IMR-90 (cell line): ENCODE measurements around the gene CECR2. TPM values are rescaled to one million over a fixed set of nuclear protein-coding genes. Genes with fewer than 3 reads are reported as not detected.

Experiments used
- ATAC-seq: fragments of 200-7000 bp; cut with Tn5 transposase; 2 replicates; pipeline ENCODE4 v1.9.1; 2020; ENCODE audit warnings: low read depth, mild to moderate bottlenecking, moderate library complexity
- BruUV-seq: library from RNA; stranded (reverse); fragments of 400-500 nt; replicated peaks from 2 replicates; lab custom pipeline; 2021; lab: Mats Ljungman, UMichigan
- CTCF ChIA-PET: fragments of 300-600 bp; formaldehyde crosslinking; extraction: SDS; loops from one replicate; lab custom pipeline; 2021; ENCODE audit warnings: antibody characterized with exemption; lab: Yijun Ruan, JAX
- POLR2A ChIA-PET: fragments of 300-600 bp; sonication (Branson Sonifier 250); formaldehyde crosslinking; loops from one replicate; lab custom pipeline; 2022; ENCODE audit warnings: antibody characterized with exemption; ENCODE audit not compliant: unreplicated experiment; lab: Charles Lee
- DNase-seq: peaks from one replicate; pipeline ENCODE4 v3.0.0; 2013
- H2AFZ ChIP-seq: replicated peaks from 2 replicates; pipeline ENCODE3; 2013; ENCODE audit warnings: low read length, mild to moderate bottlenecking; ENCODE audit not compliant: poor library complexity
- H2AK5ac ChIP-seq: 2 replicates; pipeline ENCODE4 v1.6.1; 2013; ENCODE audit warnings: low read depth, low read length, inconsistent platforms
- H2AK9ac ChIP-seq: replicated peaks from 2 replicates; pipeline ENCODE3; 2013; ENCODE audit warnings: mild to moderate bottlenecking, low read depth, low read length, moderate library complexity; ENCODE audit not compliant: poor library complexity
- H2BK120ac ChIP-seq: 2 replicates; pipeline ENCODE4 v1.6.1; 2013; ENCODE audit warnings: low read depth, low read length, inconsistent platforms
- H2BK15ac ChIP-seq: 3 replicates; pipeline ENCODE4 v1.6.1; 2013; ENCODE audit warnings: low read depth, low read length, inconsistent platforms
- H2BK20ac ChIP-seq: 2 replicates; pipeline ENCODE4 v1.6.1; 2013; ENCODE audit warnings: low read depth, mild to moderate bottlenecking, inconsistent platforms, low read length, moderate library complexity
- H2BK5ac ChIP-seq: 2 replicates; pipeline ENCODE4 v1.6.1; 2013; ENCODE audit warnings: mild to moderate bottlenecking, low read depth, low read length, inconsistent platforms; ENCODE audit not compliant: poor library complexity, severe bottlenecking
- H3K14ac ChIP-seq: replicated peaks from 2 replicates; pipeline ENCODE4 v1.6.1; 2013; ENCODE audit warnings: low read depth, low read length, inconsistent platforms
- H3K18ac ChIP-seq: 2 replicates; pipeline ENCODE4 v1.6.1; 2013; ENCODE audit warnings: low read depth, low read length, control low read depth
- H3K23ac ChIP-seq: 2 replicates; pipeline ENCODE4 v1.6.1; 2013; ENCODE audit warnings: low read depth, low read length, inconsistent platforms
- H3K27ac ChIP-seq: 2 replicates; pipeline ENCODE4 v1.5.1; 2013; ENCODE audit warnings: mild to moderate bottlenecking, control low read depth, low read length; ENCODE audit not compliant: insufficient read depth
- H3K27me3 ChIP-seq: 2 replicates; pipeline ENCODE4 v1.6.1; 2013; ENCODE audit warnings: low read length; ENCODE audit not compliant: control insufficient read depth, insufficient read depth
- H3K36me3 ChIP-seq: 2 replicates; pipeline ENCODE4 v1.6.1; 2013; ENCODE audit warnings: low read length, mixed read lengths; ENCODE audit not compliant: control insufficient read depth, insufficient read depth
- H3K4ac ChIP-seq: 2 replicates; pipeline ENCODE4 v1.6.1; 2013; ENCODE audit warnings: low read depth, low read length, inconsistent platforms
- H3K4me1 ChIP-seq: 2 replicates; pipeline ENCODE4 v1.6.1; 2013; ENCODE audit warnings: low read length, mixed read lengths; ENCODE audit not compliant: control insufficient read depth, insufficient read depth
- H3K4me2 ChIP-seq: 2 replicates; pipeline ENCODE4 v1.6.1; 2013; ENCODE audit warnings: low read depth, mild to moderate bottlenecking, control low read depth, low read length, moderate library complexity
- H3K4me3 ChIP-seq: 2 replicates; pipeline ENCODE4 v1.5.1; 2013; ENCODE audit warnings: low read depth, mild to moderate bottlenecking, control low read depth, low read length, moderate library complexity; ENCODE audit not compliant: insufficient read depth
- H3K56ac ChIP-seq: 2 replicates; pipeline ENCODE4 v1.6.1; 2013; ENCODE audit warnings: low read length, inconsistent platforms; ENCODE audit not compliant: insufficient read depth; ENCODE audit errors: extremely low read depth
- H3K79me1 ChIP-seq, 2 experiments: 2 replicates each; pipeline ENCODE4 v1.6.1; 2013; ENCODE audit warnings: low read length in 2 of 2, inconsistent platforms in 1 of 2, low read depth in 1 of 2
- H3K9ac ChIP-seq: 2 replicates; pipeline ENCODE4 v1.6.1; 2013; ENCODE audit warnings: low read depth, low read length, control low read depth
- H3K9me1 ChIP-seq: 2 replicates; pipeline ENCODE4 v1.6.1; 2013; ENCODE audit warnings: low read length, inconsistent platforms; ENCODE audit not compliant: insufficient read depth
- H3K9me3 ChIP-seq: 2 replicates; pipeline ENCODE4 v1.6.1; 2013; ENCODE audit warnings: low read length; ENCODE audit not compliant: control insufficient read depth, insufficient read depth
- H4K20me1 ChIP-seq: 2 replicates; pipeline ENCODE4 v1.6.1; 2013; ENCODE audit warnings: low read length, inconsistent platforms; ENCODE audit not compliant: insufficient read depth
- H4K5ac ChIP-seq: 2 replicates; pipeline ENCODE4 v1.6.1; 2013; ENCODE audit warnings: mild to moderate bottlenecking, low read depth, low read length, control low read depth
- H4K8ac ChIP-seq, 2 experiments: 2 replicates each; pipeline ENCODE4 v1.6.1; 2013; ENCODE audit warnings: low read depth in 2 of 2, low read length in 2 of 2, control low read depth in 1 of 2, inconsistent platforms in 1 of 2
- H4K91ac ChIP-seq: 2 replicates; pipeline ENCODE4 v1.6.1; 2013; ENCODE audit warnings: low read depth, low read length, inconsistent platforms; ENCODE audit not compliant: insufficient read depth
- FOS ChIP-seq: fragments of 150-350 bp; IDR thresholded peaks from 2 replicates; pipeline ENCODE4 v1.6.1; 2016; ENCODE audit warnings: low read depth, low read length
- WGBS, 2 experiments: methylation state at CpG; one replicate each; pipeline versions ENCODE4 v1.1.5 to v1.1.7; 2013; ENCODE audit warnings: missing lambda C conversion rate in 2 of 2; ENCODE audit not compliant: insufficient read length in 1 of 2; ENCODE audit errors: extremely low coverage in 2 of 2; 5-methylcytosine and 5-hydroxymethylcytosine counted together
- dilution Hi-C: fragments of 300-500 bp; cut with HindIII; formaldehyde crosslinking; loops from one replicate; pipeline ENCODE4 v1.14.3; 2018; ENCODE audit warnings: low sequenced_read_pairs; ENCODE audit not compliant: unreplicated experiment
- in situ Hi-C: fragments of 300-500 bp; cut with MboI; formaldehyde crosslinking; loops from 3 replicates; pipeline ENCODE4 v1.14.3; 2019; ENCODE audit warnings: low sequenced_read_pairs, inconsistent platforms, mixed read lengths
- intact Hi-C: fragments of 100-400 bp; cut with micrococcal nuclease; formaldehyde crosslinking; loops from 2 replicates; pipeline ENCODE4 v1.10.0; 2022
- polyA plus RNA-seq, 3 experiments: library from polyadenylated mRNA; depleted of rRNA; stranded (reverse); fragments of >200 nt; gene quantifications; 2 replicates each; pipeline ENCODE4 v1.2.3, GENCODE V29; 2012; ENCODE audit warnings: low replicate concordance in 1 of 3
- total RNA-seq: library from RNA; depleted of rRNA; stranded (reverse); fragments of >200 nt; gene quantifications from 2 replicates; pipeline ENCODE4 v1.2.3, GENCODE V29; 2012
- TF ChIP-seq, protein P1 (sequence below): fragments of 150-350 bp; IDR thresholded peaks from 2 replicates; pipeline ENCODE4 v1.6.1; 2017; ENCODE audit warnings: mild to moderate bottlenecking, antibody characterized with exemption, low read length, low read depth

Gene CECR2
- total and polyA plus RNA-seq, 2 of the 4 experiments (the other 2 are of a cell fraction): under 0.01 TPM; not detected in 1

DNA sequence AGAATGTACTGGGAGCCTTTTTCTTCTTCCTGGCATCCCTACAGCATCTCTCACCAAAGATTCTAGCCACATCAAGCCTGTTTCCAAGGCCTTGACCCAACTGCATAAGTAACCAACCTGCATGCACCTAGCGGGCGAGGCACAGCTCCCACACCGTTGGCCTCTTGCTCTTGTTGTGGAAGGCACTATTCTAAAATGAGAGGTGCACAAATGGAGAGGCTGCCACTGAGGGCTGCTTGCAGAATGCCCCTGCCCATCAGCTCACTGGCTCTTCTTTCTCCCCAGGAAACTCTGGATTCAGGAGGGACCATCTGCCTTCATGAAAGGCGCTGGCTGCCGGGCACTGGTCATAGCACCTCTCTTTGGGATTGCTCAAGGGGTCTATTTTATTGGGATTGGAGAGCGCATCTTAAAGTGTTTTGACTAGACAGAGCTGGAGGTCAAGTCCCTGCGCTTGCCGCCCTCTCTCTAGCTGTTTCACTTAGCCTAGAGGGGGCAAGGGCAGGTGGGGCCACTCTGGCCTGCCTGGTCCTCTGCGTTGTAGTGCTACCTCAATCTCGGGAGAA lies 220.6 kb downstream of the CECR2 start:
- Histone ChIP-seq H3K9me1 (no peaks in the 10 kb centered on the region), H3K36me3 (peaks cover 35% of the 10 kb centered on the region), H3K4me2 (no peak overlapping the region), H3K56ac (no peak overlapping the region), H3K9me3 (no peaks in the 10 kb centered on the region), H4K91ac (no peak overlapping the region), H4K5ac (no peak overlapping the region), H3K27me3 (no peaks in the 10 kb centered on the region), H3K18ac (no peak overlapping the region), H3K14ac (no peak overlapping the region), H2AFZ (no peak overlapping the region), H2BK5ac (no peak overlapping the region), H3K27ac (no peak overlapping the region), H3K4me3 (no peak overlapping the region), H2AK5ac (no peak overlapping the region), H3K4me1 (no peaks in the 10 kb centered on the region), H3K9ac (no peak overlapping the region), H4K8ac (no peak overlapping the region), H3K23ac (no peak overlapping the region), H3K4ac (no peak overlapping the region), H2BK15ac (no peak overlapping the region), H4K20me1 (no peaks in the 10 kb centered on the region), H2BK20ac (no peak overlapping the region), H2BK120ac (no peak overlapping the region), H3K79me1 (no peaks in the 10 kb centered on the region), H2AK9ac (peak overlapping the region; percentile 3)
- intact Hi-C loops (loop anchor here (5.0 kb wide), 1 partner anchor 62 kb away; no protein-coding TSS in a partner anchor), in situ Hi-C loops (no loop called here), dilution Hi-C loops (no loop called here)
- no peak for DNase-seq
- ChIA-PET CTCF (no interaction called here), POLR2A (no interaction called here)
- TF ChIP-seq FOS: no peak
- TF ChIP-seq, protein P1, sequence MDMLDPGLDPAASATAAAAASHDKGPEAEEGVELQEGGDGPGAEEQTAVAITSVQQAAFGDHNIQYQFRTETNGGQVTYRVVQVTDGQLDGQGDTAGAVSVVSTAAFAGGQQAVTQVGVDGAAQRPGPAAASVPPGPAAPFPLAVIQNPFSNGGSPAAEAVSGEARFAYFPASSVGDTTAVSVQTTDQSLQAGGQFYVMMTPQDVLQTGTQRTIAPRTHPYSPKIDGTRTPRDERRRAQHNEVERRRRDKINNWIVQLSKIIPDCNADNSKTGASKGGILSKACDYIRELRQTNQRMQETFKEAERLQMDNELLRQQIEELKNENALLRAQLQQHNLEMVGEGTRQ: no peak
- WGBS, 2 experiments: 82% methylated on average over 2 of the region's 10 CpGs; no CpG with 5 or more reads in 1 of the 2 experiments
- ATAC-seq: no peak
- BruUV-seq: no TSS peak
